Kidney tubule cell (primary cell): ENCODE results near the gene ROCK2.
"Not testable (repeated sequence)": the region's sequence is repeated elsewhere in the genome, so short reads cannot be mapped to it uniquely, and the experiment has no call there.

Experiments used
- DNase-seq: peaks from one replicate; pipeline ENCODE4 v3.0.0-alpha.2; 2018; ENCODE audit warnings: low spot score

The ROCK2 gene

GRCh38 chr2:11340717-11341116 lies 3.7 kb downstream of the ROCK2 start:
- no peak for DNase-seq

GRCh38 chr2:11339508-11340083 lies 4.8 kb downstream of the ROCK2 start:
- DNase-seq, result no peak

- no peak for DNase-seq
These were observed 5.9 kb downstream of the ROCK2 start for GRCh38 chr2:11338580-11338979.

DNA sequence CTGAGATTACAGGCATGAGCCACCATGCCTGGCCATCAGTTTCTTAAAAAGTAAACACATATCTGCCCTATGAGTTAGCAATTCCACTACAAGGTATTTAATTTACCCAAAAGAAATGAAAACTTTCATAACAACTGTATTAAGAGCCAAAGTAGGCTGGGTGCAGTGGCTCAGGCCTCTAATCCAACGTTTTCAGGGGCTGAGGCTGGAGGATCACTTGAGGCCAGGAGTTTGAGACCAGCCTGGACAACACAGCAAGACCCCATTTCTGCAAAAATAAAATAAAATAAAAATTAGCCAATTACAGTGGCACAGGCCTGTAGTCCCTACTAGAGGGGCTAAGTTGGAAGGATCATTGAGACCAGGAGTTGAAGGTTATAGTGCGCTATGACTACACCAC lies 6.5 kb downstream of the ROCK2 start:
- DNase-seq, result no peak

- DNase-seq, result no peak
These were observed 8.2 kb downstream of the ROCK2 start for GRCh38 chr2:11336189-11336588.

DNA sequence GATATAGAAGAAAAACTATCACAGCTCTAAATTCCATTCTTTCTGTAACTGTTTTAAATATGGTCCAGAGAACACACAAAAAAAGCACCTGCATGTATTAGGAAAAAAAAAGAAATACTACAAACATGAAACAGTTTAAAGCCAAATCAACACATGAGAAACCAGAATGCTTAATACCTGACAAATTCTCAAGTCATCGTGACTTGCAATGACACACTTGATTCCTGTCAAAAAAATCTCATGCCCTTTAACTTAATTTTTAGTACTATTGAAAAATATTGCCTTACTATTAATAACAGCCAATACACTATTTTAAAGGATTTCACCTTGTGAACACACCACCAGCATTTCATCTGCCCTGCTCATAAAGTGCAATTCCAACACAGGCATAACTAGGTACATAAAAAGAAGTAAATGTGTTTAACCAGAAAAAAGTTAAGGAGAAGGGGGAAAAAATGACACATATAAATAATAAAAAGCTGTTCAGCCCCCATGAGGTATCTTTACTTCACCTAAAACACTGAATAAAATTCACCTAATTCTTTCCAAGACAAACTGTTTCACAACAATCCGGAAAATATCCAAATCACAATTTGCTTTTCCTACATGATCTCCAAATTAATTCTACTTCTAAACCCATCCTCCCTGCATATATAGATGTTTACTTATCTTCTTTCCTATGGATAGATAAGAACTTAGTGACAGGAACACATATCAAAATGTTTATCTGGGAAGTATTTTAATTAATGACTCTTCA lies 10.8 kb downstream of the ROCK2 start:
- DNase-seq, result no peak

- DNase-seq, result no peak
These were observed 11.8 kb downstream of the ROCK2 start for GRCh38 chr2:11332596-11332995.

GRCh38 chr2:11330457-11331142 lies 13.8 kb downstream of the ROCK2 start:
- DNase-seq, result no peak

DNA sequence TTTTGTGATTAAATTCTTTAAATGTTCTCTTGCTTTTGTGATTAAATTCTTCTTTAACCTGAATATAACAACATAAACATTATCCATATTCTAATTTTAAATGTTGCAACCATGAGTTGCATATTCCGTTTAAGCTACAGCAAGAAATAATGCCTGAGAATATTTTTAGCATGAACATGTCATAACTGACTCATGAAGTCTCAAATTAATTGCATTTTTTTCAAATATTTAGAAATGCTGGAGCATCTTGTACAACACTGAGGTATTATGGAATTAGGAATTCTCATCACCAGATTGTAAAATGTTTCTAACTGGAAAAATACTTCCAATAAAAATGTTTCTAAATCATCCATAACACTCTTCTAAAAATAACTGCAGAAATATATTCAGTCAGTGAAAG lies 14.7 kb downstream of the ROCK2 start:
- DNase-seq, result no peak

DNA sequence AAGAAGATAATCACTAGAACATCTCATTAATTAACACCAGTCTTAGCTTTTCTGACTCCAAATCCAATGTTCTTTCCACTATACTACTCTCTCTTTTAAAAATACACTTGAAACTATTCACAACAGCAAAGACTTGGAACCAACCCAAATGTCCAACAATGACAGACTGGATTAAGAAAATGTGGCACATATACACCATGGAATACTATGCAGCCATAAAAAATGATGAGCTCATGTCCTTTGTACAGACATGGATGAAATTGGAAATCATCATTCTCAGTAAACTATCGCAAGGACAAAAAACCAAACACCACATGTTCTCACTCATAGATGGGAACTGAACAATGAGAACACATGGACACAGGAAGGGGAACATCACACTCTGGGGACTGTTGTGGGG lies 15.9 kb downstream of the ROCK2 start:
- not testable (repeated sequence) for DNase-seq

- DNase-seq, result no peak
These were observed 16.6 kb downstream of the ROCK2 start for GRCh38 chr2:11327871-11328270.

GRCh38 chr2:11326677-11327211 lies 17.7 kb downstream of the ROCK2 start:
- no peak for DNase-seq

- no peak for DNase-seq
These were observed 18.3 kb downstream of the ROCK2 start for GRCh38 chr2:11325961-11326676.

DNA sequence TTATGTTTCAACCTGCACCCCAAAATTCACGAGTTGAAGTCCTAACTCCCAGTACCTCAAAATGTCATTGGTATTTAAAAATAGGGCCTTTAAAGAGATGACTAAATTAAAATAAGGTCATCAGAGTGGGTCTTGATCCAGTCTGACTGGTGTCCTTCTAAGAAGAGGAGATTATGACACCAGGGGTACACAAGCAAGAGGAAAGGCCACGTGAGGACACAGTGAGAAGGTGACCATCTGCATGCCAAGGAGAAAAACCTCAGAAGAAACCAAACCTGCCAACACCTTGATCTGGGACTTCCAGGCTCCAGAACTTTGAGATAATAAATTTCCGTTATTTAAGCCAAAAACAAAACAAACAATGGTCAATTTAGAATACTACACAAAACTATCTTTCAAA lies 22.6 kb downstream of the ROCK2 start:
- no peak for DNase-seq

DNA sequence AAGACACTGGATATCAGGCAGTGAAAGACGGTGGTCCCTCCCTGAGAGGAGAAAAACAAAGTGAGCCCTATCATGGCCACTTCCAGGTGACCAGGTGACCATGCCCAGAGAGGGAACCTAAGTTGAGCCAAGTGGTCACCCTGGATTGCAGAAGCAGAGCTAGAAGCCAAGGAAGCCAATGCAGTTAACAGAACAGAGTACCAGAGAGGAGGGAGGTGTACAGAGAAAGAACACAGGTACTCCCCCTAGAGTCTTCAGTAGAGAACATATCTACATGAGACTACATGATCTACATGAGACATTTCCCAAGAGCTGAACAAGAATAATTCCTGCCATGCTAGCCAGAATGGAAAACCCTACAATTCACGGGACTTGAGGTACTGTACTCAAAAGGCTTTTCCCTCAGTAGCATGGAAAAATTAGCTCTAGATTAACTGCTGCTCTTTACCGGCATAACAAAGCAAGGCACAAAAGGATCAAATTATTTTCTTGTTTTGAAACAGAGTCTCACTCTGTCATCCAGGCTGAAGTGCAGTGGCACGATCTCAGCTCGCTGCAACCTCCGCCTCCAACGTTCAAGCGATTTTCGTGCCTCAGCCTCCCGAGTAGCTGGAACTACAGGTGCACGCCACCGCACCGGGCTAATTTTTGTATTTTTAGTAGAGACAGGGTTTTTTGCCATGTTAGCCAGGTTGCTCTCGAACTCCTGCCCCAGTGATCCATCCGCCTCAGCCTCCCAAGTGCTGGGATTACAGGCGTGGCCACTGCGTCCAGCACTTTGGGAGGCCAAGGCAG lies 23.5 kb downstream of the ROCK2 start:
- no peak for DNase-seq

DNA sequence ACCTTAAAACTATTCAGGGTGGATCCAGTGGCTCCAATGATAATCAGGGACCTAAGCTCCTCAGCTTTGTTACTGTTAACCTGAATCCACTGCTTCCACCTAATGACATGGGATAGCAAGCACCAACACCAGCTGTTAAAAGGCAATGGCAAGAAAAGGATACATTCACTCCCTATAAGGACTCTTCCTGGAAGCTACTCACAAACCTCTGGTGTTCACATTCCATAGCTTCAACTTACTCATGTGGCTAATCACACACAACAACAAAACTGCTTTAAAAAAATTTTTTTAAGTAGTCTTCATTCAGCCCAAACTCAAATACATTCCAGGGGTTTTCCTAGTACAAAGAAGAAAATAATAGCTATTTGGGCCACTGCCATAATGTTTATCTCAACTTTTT lies 24.5 kb downstream of the ROCK2 start:
- DNase-seq, result no peak

DNA sequence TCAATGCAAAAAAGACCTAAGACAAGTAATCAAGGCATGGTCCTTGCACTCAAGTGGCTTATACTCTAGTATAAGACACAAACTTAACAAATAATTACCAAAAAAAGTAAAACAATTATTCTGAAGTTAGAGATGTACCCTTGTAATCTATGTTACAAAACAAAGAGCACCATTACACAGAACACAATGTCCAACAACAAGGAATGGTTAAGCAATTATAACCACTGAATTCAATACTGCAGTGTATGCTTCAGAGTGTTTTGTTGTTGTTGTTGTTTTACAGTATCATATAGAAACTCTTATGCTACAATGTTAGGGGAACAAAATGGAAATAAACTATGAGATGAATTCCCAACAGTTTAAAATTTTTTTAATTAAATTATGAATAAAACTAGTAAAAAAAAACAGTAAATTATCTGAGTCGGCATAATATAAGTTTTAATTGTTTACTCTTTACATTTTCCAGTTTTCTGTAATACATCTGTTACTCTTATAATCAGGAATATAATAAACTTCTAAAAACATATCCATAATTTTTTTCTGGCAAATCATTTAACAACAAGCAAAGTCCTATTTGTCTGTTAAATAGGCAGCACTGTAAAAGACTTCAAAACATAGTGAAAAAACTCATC lies 29.2 kb downstream of the ROCK2 start:
- DNase-seq, result no peak

DNA sequence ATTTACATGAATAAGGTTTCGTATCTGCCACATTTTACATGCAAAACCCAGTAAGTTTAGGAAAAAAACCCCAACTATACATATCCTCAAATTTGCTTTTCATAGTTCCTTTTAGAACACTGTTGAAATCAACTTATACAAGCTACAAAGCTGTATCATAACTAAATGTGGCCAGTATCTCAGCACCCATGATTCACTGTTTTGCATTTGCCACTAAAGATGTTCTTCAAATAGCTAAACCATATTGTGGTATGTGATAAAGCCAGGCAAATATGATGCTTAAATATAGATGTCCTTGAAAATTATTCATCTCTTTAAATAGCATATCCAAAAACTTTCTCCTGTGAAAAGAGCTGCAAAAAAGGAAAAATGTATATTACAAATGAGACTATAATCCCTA lies 29.9 kb downstream of the ROCK2 start:
- no peak for DNase-seq

- no peak for DNase-seq
These were observed 31.5 kb downstream of the ROCK2 start for GRCh38 chr2:11312770-11313471.

DNA sequence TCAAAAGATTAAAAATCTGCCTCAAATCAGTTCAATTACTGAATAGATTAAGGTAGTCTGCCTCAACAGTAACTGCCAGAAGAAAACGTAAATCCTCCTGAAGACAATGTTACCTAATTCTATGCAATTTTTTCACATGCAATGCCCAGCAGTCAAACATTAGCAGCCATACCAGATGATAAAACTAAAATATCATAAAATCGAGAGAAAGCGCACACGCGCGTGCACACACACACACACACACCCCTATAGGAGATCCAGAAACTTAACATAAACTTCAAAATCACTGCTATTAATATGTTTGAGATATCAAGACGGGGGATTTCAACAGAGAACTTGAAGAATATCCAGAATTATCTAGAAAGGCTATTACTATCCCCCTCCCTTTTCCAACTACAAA lies 32.9 kb downstream of the ROCK2 start:
- no peak for DNase-seq

DNA sequence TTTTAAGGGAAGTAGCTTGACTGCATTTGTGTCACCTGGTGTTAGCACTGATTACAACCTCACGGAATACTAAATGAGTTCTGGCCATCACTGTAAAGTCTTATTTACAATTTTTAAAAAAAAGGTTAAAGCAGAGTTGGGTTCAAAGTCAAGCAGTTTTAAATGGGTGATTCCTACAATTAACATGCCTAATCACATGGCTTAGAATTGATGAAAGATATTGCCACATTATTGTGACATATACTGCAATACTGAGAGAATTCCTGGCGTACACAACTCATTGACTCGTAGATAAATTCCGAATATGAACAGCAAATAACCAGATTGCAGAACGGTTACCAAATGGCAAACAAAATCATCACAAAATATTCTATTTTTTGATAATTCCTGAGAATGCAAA lies 34.2 kb downstream of the ROCK2 start:
- DNase-seq, result no peak
